GM12873 (cell line): ENCODE results near the gene CUL2.

ENCODE experiments used
- CTCF ChIP-seq: IDR thresholded peaks from 2 replicates; pipeline ENCODE4 v1.5.1; 2012; ENCODE audit warnings: low read depth, mild to moderate bottlenecking, moderate library complexity, low read length, control low read depth; ENCODE audit not compliant: insufficient read depth; ENCODE audit errors: missing control alignments

Gene CUL2

DNA sequence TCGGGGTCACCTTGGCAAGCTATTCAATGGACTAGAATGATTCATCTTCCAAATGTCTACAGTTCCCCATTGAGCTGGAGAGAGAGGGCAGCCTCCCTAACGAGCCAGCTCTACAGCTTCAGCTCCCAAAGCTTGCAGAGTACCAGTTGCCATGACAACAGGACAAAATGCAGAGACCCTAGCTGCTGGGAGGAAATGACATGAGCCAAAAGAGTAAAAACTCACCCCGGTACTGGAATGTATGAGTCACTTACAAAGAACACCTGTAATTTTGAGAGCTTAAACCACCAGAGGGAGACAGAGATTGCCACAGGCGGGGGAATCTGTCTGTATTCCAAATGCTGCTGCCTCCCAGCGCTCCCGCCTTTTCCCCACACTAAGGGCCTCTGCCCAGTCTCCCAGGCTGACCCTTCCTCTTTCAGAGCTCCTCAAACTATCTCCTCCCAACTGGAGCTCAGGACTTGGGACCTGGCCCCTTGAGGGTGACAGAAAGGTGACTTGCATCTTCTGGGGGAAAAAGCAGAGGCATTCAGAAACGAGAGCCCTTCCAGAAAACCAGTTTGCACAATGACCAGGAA, 95.5 kb downstream of the CUL2 start:
- TF ChIP-seq CTCF: peak; percentile 85

DNA sequence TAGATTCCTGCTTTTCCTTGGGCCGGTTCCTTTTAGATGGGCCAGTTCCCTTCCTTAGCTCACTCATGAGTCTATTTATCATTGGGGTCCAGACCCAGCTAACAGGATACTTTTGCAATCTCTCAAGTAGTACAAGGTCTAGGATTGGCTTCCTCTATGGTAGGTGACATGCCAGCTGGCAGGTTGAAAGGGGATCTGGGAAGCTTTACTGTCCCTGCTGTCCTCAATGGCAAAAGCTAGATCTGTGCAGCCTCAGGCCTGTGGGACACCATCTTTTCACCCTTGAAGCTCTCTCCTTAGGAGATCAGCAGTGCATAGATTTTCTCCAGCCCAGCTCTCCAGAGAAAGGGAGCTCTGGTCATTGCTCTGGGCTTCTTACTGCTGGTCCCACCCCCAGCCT, 96.4 kb downstream of the CUL2 start:
- no peak for TF ChIP-seq CTCF

DNA sequence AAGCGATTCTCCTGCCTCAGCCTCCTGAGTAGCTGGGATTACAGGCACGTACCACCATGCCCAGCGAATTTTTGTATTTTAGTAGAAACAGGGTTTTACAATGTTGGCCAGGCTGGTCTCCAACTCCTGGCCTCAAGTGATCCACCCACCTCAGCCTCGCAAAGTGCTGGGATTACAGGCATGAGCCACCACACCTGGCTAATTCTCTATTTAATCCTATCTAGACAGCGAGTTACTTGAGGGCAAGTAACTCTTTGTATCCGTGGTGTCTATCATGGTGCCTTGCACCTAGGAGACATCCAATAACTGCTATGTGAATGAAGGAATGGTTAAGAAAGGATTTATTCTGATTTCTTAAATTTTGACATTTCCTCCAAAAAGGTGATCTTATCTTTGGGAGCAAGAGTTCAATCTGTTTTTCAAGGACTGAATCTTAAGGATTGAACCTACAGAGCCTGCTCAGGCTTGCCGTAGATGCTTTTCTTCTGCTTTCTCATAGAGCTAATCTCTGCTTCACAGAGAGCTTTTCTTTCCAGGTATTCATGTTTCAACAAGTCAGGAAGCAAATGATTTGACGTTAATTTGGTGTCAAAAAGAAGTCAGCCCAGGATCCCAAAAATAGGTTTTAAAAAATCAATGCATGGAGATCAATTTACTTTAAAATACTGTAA, 101.6 kb downstream of the CUL2 start:
- no peak for TF ChIP-seq CTCF

DNA sequence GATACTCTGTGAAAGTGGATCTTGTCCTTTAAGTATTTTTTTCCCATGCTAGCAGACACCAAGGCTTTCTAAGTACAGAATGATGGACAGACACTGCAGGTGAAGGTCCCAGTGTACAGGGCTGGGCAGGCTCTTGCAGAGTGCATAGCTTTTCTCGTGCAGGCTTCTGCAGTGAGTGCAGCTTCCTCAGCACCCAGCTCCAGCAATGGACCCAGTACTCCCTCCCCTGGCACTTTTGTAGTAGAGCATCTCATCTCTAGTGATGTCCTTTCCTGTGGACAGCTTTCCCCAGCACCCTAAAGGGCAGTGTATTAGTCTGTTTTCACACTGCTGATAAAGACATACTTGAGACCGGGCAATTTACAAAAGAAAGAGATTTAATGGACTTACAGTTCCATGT, 104.3 kb downstream of the CUL2 start:
- peak; percentile 18 for TF ChIP-seq CTCF

DNA sequence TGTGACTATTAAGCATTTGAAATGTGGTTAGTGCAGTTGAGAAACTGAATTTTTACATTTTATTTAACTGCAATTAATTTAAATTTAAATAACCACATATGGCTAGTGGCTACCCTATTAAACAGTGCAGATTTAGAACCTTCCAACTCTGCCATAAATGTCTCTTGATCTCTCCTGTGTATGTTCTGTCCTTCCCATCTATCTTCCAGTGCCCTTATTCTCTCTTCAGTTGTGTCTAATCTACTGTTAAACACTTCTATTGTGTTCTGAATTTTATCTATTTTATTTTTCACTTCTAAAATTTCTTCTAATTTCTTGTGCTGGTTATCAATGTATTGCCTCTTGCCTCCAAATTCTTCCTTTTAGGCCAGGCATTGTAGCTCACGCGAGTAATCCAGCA, 105.0 kb downstream of the CUL2 start:
- no peak for TF ChIP-seq CTCF

DNA sequence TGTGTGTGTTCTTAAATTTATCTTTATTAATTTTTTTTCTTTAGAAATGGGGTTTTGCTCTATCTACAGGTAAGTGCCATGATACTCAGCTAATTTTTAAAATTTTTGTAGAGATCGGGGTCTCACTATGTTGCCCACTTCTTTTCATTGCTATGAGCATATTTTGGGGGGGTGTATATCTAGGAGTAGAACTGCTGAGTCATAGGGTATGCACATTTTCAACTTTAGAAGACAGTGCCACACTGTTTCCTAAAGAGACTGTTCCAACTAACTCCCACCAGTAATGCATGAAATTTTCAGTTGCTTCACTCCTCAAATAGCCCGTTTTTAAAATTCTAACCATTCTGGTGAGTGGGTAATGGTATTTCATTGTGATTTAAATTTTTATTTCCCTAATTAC, 108.3 kb downstream of the CUL2 start:
- TF ChIP-seq CTCF: no peak

DNA sequence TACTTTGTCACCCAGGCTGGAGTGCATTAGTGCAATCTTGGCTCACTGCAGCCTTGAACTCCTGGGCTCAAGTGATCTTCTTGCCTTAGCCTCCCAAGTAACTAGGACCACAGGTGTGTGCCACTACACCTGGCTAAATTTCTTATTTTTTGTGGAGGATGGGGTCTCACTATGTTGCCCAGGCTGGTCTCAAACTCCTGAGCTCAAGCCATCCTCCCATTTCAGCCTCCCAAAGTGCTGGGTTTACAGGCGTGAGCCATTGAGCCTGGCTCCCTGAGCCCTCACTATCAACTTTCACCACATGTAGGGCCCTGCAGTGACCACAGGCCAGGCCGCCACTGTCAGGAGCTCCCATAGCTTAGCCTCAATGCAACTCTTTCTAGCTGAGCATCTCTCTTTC, 110.2 kb downstream of the CUL2 start:
- TF ChIP-seq CTCF: no peak
